Fibroblast of villous mesenchyme (primary cell): Measurements from ENCODE around the gene CTSC. TPM values are rescaled to one million over a fixed set of nuclear protein-coding genes. Genes with fewer than 3 reads are reported as not detected.
"Not testable (repeated sequence)": the region's sequence is repeated elsewhere in the genome, so short reads cannot be mapped to it uniquely, and the experiment has no call there.

Experiments used
- DNase-seq: peaks from one replicate; pipeline ENCODE4 v3.0.0-alpha.2; 2010; ENCODE audit warnings: low read depth
- H3K4me3 ChIP-seq: 2 replicates; pipeline ENCODE4 v1.5.1; 2011; ENCODE audit warnings: low read depth, mild to moderate bottlenecking, low read length
- total RNA-seq: library from RNA; depleted of rRNA; stranded (reverse); fragments of >200 nt; gene quantifications from 2 replicates; pipeline ENCODE4 v1.2.3, GENCODE V29; 2012
- TF ChIP-seq, protein P1 (sequence below): IDR thresholded peaks from 2 replicates; pipeline ENCODE4 v1.5.1; 2012; ENCODE audit warnings: low read depth, mild to moderate bottlenecking, low read length; ENCODE audit not compliant: insufficient read depth

CTSC gene
- total RNA-seq, 1 donor, result 276 TPM

DNA sequence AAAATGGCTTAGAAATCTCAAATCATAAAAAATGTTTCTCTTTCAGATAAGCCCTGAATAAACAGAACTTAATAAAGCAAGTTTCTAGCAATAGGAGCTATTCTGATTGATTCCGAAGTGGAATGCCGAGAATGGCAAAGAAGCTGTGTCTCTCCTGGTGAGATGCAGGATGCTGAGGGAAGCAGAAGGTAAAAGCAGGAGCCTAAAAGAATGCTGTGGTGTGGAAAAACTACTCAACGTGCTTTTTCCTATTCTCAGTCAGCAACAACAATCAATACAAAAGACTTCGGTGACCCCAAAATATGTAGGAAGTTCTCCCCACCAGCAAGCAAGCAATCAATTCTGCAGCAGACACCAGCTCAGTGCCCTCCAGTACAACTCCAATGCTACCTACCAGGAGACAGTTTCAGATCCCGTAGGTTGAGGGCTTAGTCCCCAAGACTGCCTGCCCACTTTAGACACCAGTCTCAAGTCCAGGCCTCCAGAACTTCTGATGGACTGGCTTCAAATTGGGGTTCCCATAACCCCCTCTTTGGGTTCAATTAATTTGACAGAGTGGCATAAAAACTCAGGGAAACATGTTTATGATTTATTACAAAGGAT, 6.6 kb downstream of the CTSC start:
- no peak overlapping the region for H3K4me3 ChIP-seq
- TF ChIP-seq, protein P1, sequence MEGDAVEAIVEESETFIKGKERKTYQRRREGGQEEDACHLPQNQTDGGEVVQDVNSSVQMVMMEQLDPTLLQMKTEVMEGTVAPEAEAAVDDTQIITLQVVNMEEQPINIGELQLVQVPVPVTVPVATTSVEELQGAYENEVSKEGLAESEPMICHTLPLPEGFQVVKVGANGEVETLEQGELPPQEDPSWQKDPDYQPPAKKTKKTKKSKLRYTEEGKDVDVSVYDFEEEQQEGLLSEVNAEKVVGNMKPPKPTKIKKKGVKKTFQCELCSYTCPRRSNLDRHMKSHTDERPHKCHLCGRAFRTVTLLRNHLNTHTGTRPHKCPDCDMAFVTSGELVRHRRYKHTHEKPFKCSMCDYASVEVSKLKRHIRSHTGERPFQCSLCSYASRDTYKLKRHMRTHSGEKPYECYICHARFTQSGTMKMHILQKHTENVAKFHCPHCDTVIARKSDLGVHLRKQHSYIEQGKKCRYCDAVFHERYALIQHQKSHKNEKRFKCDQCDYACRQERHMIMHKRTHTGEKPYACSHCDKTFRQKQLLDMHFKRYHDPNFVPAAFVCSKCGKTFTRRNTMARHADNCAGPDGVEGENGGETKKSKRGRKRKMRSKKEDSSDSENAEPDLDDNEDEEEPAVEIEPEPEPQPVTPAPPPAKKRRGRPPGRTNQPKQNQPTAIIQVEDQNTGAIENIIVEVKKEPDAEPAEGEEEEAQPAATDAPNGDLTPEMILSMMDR, result no peak
- DNase-seq, result no peak

DNA sequence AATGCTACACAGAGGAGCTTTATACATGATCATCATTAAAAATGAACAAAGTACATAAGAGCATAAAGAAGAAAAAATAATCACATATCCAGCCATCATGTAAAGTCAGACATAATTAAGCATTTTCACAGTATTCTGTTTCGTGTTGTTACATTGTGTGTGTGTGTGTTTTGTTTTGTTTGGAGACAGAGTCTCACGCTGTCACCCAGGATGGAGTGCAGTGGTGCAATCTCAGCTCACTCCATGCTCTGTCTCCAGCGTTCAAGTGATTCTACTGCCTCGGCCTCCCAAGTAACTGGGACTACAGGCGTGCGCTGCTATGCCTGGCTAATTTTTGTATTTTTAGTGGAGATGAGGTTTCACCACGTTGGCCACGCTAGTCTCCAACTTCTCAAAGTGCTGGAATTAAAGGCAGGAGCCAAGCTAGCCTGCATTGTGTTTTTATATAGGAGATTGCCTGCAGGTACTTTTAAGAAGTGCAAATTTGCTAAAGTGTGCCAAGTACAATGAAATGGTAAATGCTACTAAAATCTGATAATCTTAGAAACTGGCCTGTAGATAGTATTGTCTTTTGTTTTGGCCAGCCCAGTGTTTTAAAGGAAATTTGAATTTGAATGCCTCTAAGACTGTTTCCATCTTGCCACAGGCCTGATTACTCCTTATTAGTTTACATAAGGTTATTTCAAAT, 7.8 kb downstream of the CTSC start:
- TF ChIP-seq, protein P1, result no peak
- no peak overlapping the region for H3K4me3 ChIP-seq
- DNase-seq, result no peak

DNA sequence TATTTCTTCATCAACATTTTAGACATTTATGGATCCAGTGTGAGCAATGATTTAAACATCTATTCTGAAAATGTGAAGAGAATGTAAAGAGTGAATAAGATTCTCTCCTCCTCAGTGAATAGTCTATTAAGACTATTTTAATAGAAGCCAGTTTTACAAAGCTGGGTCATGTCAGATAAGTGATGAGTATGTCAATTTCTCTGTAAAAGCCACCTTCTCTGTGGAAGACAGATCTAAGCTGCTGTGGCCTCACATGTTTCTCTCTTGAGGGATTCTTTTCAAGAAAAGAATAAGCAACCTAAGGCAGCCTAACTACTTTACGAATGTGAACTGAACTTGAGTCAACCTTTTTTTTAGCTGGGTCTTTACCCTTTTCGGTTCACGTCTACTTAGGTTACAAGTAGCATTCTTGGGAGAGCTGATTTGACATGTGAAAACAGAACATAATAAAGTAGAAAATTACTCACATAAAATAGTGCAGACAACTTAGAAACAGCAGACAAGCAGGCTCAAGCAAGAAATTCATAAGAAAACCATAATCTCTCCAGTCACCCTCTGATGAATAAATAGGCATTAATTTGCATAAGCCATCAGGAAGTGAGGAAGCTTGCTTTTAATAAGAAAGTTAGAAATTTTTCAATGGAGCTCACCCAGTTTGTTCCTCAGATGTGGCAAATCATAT, 9.9 kb downstream of the CTSC start:
- no peak for DNase-seq
- no peak overlapping the region for H3K4me3 ChIP-seq
- TF ChIP-seq, protein P1, result no peak

DNA sequence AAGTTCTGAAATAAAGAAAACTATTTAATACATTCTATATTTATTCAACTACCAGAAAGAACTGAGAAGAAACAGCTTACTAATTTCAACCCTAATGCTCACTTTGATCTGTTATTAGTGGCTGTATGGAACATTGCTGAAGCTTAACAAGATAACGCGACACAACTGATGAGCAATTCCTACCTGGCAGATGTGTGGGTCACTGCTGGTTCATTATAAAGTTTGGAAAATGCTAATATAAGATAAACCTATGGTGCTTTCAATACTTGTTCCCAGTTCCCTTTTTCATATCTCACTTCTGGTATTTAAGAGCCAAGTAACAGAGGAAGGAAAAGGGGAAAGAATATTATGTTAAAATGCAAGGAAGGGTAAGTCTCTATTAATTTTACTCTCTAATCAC, 10.5 kb downstream of the CTSC start:
- H3K4me3 ChIP-seq, result no peak overlapping the region
- TF ChIP-seq, protein P1, result no peak
- DNase-seq, result no peak

DNA sequence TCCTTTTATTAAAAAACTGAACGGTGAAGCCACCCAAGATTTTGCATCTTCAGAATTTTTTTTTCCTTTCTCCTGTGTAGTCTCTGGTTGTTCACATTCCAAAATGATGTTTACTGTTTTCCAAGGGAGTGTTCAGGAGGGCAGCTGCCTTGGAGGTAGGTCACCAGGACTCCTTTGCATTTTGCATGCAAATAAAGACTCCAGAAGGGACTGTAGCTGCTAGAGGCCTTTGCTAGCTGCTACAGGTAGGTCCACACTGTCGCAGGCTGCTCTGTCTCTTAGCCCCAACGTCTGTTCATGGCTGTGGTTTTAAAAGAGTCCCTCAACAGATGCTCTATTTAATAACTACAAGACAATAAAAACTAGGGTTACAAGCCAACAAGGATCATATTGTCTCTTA, 11.4 kb downstream of the CTSC start:
- TF ChIP-seq, protein P1, result no peak
- no peak for DNase-seq
- H3K4me3 ChIP-seq, result no peak overlapping the region

DNA sequence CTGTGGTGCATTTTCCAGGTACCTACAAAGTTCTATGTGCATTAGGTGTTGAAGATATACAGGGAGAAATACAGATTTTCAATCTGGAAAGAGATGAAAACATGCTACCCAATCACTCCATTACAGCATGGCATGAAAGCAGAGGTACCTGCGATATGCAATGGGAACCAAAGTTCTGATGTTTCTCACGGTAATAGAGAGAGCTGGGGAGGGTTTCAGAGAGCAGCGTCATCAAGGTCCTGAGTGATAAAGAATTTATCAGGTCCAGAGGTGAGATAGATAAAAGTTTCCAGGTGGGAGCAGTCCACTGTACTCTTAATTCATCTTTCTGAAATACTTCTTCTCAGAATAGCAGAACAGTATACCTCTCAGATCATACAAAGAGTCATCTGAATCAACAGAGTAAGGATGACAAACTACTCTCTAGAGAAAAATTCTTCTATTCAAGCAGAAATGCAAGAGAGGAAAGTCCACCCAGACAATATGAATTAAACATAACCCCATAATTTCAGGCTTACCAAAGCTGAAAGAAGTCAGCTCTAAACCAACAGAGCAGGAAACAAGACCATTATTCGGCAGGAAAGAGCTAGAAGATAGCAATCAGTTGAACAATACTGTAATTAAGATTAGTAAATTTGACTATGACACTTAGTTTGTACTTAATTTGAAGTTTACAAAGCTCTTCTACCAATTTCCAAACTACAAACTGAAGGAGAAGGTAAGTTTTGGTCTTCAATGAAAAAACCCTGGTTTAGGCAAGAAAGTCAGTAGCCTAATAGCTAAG, 12.8 kb downstream of the CTSC start:
- TF ChIP-seq, protein P1, result no peak

DNA sequence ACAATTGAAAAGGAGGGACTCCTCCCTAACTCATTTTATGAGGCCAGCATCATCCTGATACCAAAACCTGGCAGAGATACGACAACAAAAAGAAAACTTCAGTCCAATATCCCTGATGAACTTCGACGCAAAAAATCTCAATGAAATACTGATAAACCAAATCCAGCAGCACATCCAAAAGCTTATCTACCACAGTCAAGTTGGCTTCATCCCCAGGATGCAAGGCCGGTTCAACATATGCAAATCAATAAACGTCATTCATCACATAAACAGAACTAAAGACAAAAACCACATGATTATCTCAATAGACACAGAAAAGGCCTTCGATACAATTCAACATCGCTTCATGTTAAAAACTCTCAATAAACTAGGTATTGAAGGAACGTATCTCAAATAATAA, 14.7 kb downstream of the CTSC start:
- DNase-seq, result peak; percentile 51

More for the DNA sequence above, 12.8 kb downstream of the CTSC start:
- no peak overlapping the region for H3K4me3 ChIP-seq
- DNase-seq, result no peak

DNA sequence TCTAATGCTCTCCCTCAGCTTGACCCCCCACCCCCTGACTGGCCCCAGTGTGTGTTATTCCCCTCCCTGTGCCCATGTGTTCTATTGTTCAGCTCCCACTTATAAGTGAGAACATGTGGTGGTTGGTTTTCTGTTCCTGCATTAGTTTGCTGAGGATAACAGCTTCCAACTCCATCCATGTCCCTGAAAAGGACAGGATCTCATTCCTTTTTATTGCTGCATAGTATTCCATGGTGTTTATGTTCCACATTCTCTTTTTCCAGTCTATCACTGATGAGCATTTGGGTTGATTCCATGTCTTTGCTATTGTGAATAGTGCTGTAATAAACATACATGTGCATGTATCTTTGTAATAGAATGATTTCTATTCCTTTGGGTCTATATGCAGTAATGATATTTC, 16.1 kb downstream of the CTSC start:
- not testable (repeated sequence) for H3K4me3 ChIP-seq, DNase-seq

More for the DNA sequence above, 14.7 kb downstream of the CTSC start:
- not testable (repeated sequence) for H3K4me3 ChIP-seq
